ENCODE results near the gene CHCHD1.

- TF ChIP-seq POLR2AphosphoS5 (IDR thresholded peaks at IDR 0.05; ENCODE audit: borderline replicate concordance, low read depth, low read length) (no peak), EZH2 (IDR thresholded peaks at IDR 0.05) (no peak)
Observed at GRCh38 chr10:73798087-73798486, 16.2 kb downstream of the CHCHD1 start.
